ENCODE data around the gene FUNDC2. TPM values are rescaled to one million over a fixed set of nuclear protein-coding genes. Genes with fewer than 3 reads are reported as not detected.

The FUNDC2 gene
- total RNA-seq, 1 donor: 47.4 TPM

GRCh38 chrX:155009994-155010472 lies 16.6 kb upstream of the FUNDC2 start:
- TF ChIP-seq, protein P1, sequence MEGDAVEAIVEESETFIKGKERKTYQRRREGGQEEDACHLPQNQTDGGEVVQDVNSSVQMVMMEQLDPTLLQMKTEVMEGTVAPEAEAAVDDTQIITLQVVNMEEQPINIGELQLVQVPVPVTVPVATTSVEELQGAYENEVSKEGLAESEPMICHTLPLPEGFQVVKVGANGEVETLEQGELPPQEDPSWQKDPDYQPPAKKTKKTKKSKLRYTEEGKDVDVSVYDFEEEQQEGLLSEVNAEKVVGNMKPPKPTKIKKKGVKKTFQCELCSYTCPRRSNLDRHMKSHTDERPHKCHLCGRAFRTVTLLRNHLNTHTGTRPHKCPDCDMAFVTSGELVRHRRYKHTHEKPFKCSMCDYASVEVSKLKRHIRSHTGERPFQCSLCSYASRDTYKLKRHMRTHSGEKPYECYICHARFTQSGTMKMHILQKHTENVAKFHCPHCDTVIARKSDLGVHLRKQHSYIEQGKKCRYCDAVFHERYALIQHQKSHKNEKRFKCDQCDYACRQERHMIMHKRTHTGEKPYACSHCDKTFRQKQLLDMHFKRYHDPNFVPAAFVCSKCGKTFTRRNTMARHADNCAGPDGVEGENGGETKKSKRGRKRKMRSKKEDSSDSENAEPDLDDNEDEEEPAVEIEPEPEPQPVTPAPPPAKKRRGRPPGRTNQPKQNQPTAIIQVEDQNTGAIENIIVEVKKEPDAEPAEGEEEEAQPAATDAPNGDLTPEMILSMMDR (IDR thresholded peaks at IDR 0.05; ENCODE audit: extremely low read depth, low read depth, low read length): no peak
- Histone ChIP-seq H4K20me1 (ENCODE audit: insufficient read depth, low read length) (no peaks in the 10 kb centered on the region), H3K79me2 (ENCODE audit: insufficient read depth, low read length) (no peaks in the 10 kb centered on the region), H2AFZ (ENCODE audit: low read length) (no peak overlapping the region), H3K4me3 (ENCODE audit: insufficient read depth, low read length) (no peak overlapping the region), H3K27me3 (ENCODE audit: insufficient read depth, low read length) (no peaks in the 10 kb centered on the region), H3K9me3 (ENCODE audit: low read depth, low read length) (no peaks in the 10 kb centered on the region), H3K4me1 (ENCODE audit: insufficient read depth, low read length) (no peaks in the 10 kb centered on the region), H3K36me3 (ENCODE audit: insufficient read depth, low read length) (no peaks in the 10 kb centered on the region), H3K27ac (ENCODE audit: low read depth, low read length) (no peak overlapping the region), H3K4me2 (ENCODE audit: insufficient read depth, low read length) (no peak overlapping the region)
- DNase-seq (ENCODE audit: insufficient read length, low spot score, missing footprints): no peak

DNA sequence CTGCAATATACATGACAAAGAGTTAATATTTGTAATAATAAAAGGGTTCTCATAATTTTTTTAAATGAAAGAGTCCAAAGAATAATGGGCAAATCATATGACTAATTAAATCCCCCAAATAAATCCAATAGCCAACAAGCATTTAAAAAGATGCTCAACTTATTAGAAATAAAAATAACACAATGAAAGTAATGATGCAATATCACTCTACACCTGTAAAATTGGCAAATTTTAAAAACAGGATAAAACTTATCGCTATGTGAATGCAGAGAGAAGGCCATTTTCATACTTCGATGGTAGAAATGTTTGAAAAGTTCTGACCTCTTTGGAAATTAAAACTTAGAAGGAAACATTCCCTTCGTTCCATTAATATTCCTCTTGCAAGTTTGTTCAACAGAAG lies 6.1 kb upstream of the FUNDC2 start:
- Histone ChIP-seq H3K36me3 (ENCODE audit: insufficient read depth, low read length) (no peaks in the 10 kb centered on the region), H3K27ac (ENCODE audit: low read depth, low read length) (no peak overlapping the region), H3K79me2 (ENCODE audit: insufficient read depth, low read length) (no peaks in the 10 kb centered on the region), H4K20me1 (ENCODE audit: insufficient read depth, low read length) (no peaks in the 10 kb centered on the region), H3K9me3 (ENCODE audit: low read depth, low read length) (no peaks in the 10 kb centered on the region), H3K27me3 (ENCODE audit: insufficient read depth, low read length) (no peaks in the 10 kb centered on the region), H3K4me1 (ENCODE audit: insufficient read depth, low read length) (no peaks in the 10 kb centered on the region), H2AFZ (ENCODE audit: low read length) (no peak overlapping the region), H3K4me2 (ENCODE audit: insufficient read depth, low read length) (no peak overlapping the region), H3K4me3 (ENCODE audit: insufficient read depth, low read length) (no peak overlapping the region)
- TF ChIP-seq, protein P1 (IDR thresholded peaks at IDR 0.05; ENCODE audit: extremely low read depth, low read depth, low read length): no peak
- no peak for DNase-seq (ENCODE audit: insufficient read length, low spot score, missing footprints)

DNA sequence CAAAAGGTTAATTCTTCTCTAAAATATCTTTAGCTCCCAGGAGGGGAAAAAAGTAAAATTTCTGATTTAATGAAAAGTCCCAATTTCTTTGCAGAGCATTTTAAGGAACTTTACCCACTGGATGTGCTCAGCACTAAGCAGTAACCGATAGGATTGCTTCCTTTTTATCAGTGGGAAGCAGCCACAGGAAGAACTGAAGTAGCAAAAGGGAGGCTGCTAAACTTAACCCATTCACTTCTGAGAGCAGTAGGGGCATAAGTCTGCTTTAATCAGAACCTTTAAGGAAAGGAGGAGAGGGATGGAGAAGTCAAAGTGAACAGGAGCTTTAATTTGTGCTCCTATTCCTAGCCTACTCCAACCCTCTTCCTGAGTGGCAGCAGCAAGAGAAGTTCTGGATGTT lies 4.1 kb upstream of the FUNDC2 start, which contains the start of gene F8:
Gene F8, minus strand, starts transcription at position 139 of the 400 bp plus-strand sequence. CDS start 171 bp downstream, outside the sequence.
- Histone ChIP-seq H3K9me3 (ENCODE audit: low read depth, low read length) (no peaks in the 10 kb centered on the region), H3K36me3 (ENCODE audit: insufficient read depth, low read length) (no peaks in the 10 kb centered on the region), H4K20me1 (ENCODE audit: insufficient read depth, low read length) (no peaks in the 10 kb centered on the region), H3K4me2 (ENCODE audit: insufficient read depth, low read length) (no peak within 1 kb of the TSS), H2AFZ (ENCODE audit: low read length) (no peak within 1 kb of the TSS), H3K4me1 (ENCODE audit: insufficient read depth, low read length) (no peaks in the 10 kb centered on the region), H3K79me2 (ENCODE audit: insufficient read depth, low read length) (no peaks in the 10 kb centered on the region), H3K4me3 (ENCODE audit: insufficient read depth, low read length) (no peak within 1 kb of the TSS), H3K27ac (ENCODE audit: low read depth, low read length) (no peak within 1 kb of the TSS), H3K27me3 (ENCODE audit: insufficient read depth, low read length) (no peaks in the 10 kb centered on the region)
- TF ChIP-seq, protein P1 (IDR thresholded peaks at IDR 0.05; ENCODE audit: extremely low read depth, low read depth, low read length): no peak
- no peak for DNase-seq (ENCODE audit: insufficient read length, low spot score, missing footprints)

DNA sequence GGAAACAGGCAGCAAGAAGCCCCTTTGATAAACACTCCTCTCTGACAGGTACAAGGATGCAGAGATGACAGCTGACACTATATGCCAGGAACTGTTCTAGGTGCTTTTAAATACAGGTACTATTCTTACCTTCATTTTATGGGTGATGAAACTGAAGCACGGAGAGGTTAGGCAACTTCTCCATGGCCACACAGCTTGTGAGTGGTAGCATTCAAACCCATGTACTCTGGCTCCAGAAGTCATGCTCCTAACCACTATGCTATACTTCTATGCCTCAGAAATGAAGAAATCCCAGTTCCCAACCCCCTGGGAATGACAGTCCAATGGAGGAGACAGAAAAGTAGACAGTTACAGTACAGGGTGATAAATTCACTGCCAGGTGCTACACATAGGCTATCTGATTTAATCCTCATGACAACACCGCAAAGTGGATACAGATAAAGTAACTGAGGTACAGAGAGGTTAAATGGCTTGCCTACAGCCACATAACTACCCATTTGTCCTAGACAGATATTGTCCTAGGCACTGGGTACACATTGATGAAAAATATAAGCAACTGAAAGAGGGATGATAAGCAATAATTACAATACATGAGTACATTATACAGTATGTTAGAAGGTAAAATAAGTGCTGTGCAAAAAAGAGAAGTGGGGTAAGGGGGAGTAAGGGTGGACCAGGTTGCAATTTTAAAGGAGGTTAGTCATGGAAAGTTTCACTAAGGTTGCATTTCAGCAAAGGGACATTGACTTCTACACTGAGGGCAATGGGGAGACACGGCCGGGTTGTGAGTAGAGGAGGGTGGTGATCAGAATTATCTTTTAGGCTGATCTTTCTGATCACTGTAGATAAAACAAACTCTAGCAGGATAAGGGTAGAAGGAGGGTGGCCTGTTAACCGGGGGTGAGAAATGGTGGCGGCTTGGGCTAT lies 2.5 kb upstream of the FUNDC2 start:
- no peaks in the 10 kb centered on the region for H4K20me1 ChIP-seq (ENCODE audit: insufficient read depth, low read length)
- no peaks in the 10 kb centered on the region for H3K9me3 ChIP-seq (ENCODE audit: low read depth, low read length)
- no peak for DNase-seq (ENCODE audit: insufficient read length, low spot score, missing footprints)
- H3K4me1 ChIP-seq (ENCODE audit: insufficient read depth, low read length): peaks cover 8% of the 10 kb centered on the region
- no peaks in the 10 kb centered on the region for H3K36me3 ChIP-seq (ENCODE audit: insufficient read depth, low read length)
- TF ChIP-seq, protein P1 (IDR thresholded peaks at IDR 0.05; ENCODE audit: extremely low read depth, low read depth, low read length): no peak
- no peak overlapping the region for H3K4me2 ChIP-seq (ENCODE audit: insufficient read depth, low read length)
- H3K27ac ChIP-seq (ENCODE audit: low read depth, low read length): no peak overlapping the region
- H3K4me3 ChIP-seq (ENCODE audit: insufficient read depth, low read length): no peak overlapping the region
- no peaks in the 10 kb centered on the region for H3K27me3 ChIP-seq (ENCODE audit: insufficient read depth, low read length)
- H3K79me2 ChIP-seq (ENCODE audit: insufficient read depth, low read length): peaks cover 3% of the 10 kb centered on the region
- no peak overlapping the region for H2AFZ ChIP-seq (ENCODE audit: low read length)
